CD8-positive, alpha-beta memory T cell (primary cell): ENCODE results near the gene MCF2L2. TPM values are rescaled to one million over a fixed set of nuclear protein-coding genes. Genes with fewer than 3 reads are reported as not detected.
A peak's percentile ranks its signal among the peaks of the same experiment; 100 is the strongest.

Experiments
- CTCF ChIA-PET: fragments of 350-600 bp; sonication (Branson Sonifier 250); formaldehyde crosslinking; loops from one replicate; lab custom pipeline; 2021; ENCODE audit warnings: antibody characterized with exemption; lab: Charles Lee
- POLR2A ChIA-PET: fragments of 350-600 bp; sonication (Branson Sonifier 250); formaldehyde crosslinking; loops from one replicate; lab custom pipeline; 2021; ENCODE audit warnings: antibody characterized with exemption; lab: Charles Lee
- DNase-seq, 5 donors: peaks; one replicate each; pipeline versions ENCODE4 v3.0.0 to v3.0.0-alpha.2; 2020 to 2022; ENCODE audit warnings: mixed read lengths in 1 of 5
- H3K27ac ChIP-seq: one replicate; pipeline ENCODE4 v1.7.0; 2013; ENCODE audit warnings: low read depth, mild to moderate bottlenecking, low read length, moderate library complexity
- H3K27me3 ChIP-seq: 2 replicates; pipeline ENCODE4 v1.7.0; 2013; ENCODE audit warnings: low read length, mild to moderate bottlenecking; ENCODE audit not compliant: insufficient read depth, poor library complexity, severe bottlenecking
- H3K36me3 ChIP-seq: 2 replicates; pipeline ENCODE4 v1.7.0; 2013; ENCODE audit warnings: mild to moderate bottlenecking, low read length, moderate library complexity; ENCODE audit not compliant: insufficient read depth
- H3K4me1 ChIP-seq: 2 replicates; pipeline ENCODE4 v1.7.0; 2013; ENCODE audit warnings: mild to moderate bottlenecking, low read length, moderate library complexity; ENCODE audit not compliant: insufficient read depth
- H3K4me3 ChIP-seq: 2 replicates; pipeline ENCODE4 v1.7.0; 2013; ENCODE audit warnings: mild to moderate bottlenecking, low read length
- H3K9me3 ChIP-seq: 2 replicates; pipeline ENCODE4 v1.7.0; 2013; ENCODE audit warnings: mild to moderate bottlenecking, low read length
- H3K27ac Mint-ChIP-seq, 8 donors: one replicate each; pipeline ENCODE4 v1.8.0; 2020 to 2021; ENCODE audit warnings: mixed read lengths in 8 of 8, mild to moderate bottlenecking in 6 of 8, inconsistent platforms in 3 of 8, moderate library complexity in 3 of 8
- H3K27me3 Mint-ChIP-seq, 2 donors: one replicate each; pipeline ENCODE4 v1.8.0; 2020 to 2021; ENCODE audit warnings: mixed read lengths in 2 of 2, mild to moderate bottlenecking in 1 of 2, moderate library complexity in 1 of 2
- H3K36me3 Mint-ChIP-seq, 3 donors: one replicate each; pipeline ENCODE4 v1.8.0; 2020 to 2021; ENCODE audit warnings: mixed read lengths in 3 of 3, inconsistent platforms in 1 of 3, mild to moderate bottlenecking in 1 of 3
- H3K4me1 Mint-ChIP-seq, 3 donors: one replicate each; pipeline ENCODE4 v1.8.0; 2020 to 2021; ENCODE audit warnings: mixed read lengths in 3 of 3, inconsistent platforms in 1 of 3, mild to moderate bottlenecking in 1 of 3
- H3K4me3 Mint-ChIP-seq, 7 donors: one replicate each; pipeline ENCODE4 v1.8.0; 2020 to 2021; ENCODE audit warnings: mixed read lengths in 7 of 7, mild to moderate bottlenecking in 6 of 7, moderate library complexity in 4 of 7, inconsistent platforms in 2 of 7
- H3K9me3 Mint-ChIP-seq, 5 donors: one replicate each; pipeline ENCODE4 v1.8.0; 2020 to 2022; ENCODE audit warnings: mixed read lengths in 5 of 5, mild to moderate bottlenecking in 3 of 5, moderate library complexity in 2 of 5, inconsistent platforms in 1 of 5
- polyA plus RNA-seq: library from polyadenylated mRNA; unstranded; fragments of 300-500 nt; fragmentation: Illumina TruSeq; gene quantifications from one replicate; pipeline ENCODE4 v1.2.3, GENCODE V29; 2021
- total RNA-seq, 2 experiments: library from RNA; stranded (reverse); gene quantifications; one replicate each; pipeline ENCODE4 v1.2.3, GENCODE V29; 2021

MCF2L2 gene
- total and polyA plus RNA-seq, 3 experiments from 2014 or later: 0.78 to 3.5 (median 2.8) TPM

GRCh38 chr3:183272791-183273190 is 155.6 kb downstream of the MCF2L2 start:
- H3K27me3 Mint-ChIP-seq: peaks cover 0 to 1% of the 10 kb centered on the region in 2 donors
- POLR2A ChIA-PET: no interaction called here
- no peak overlapping the region for H3K27ac Mint-ChIP-seq
- Histone ChIP-seq H3K4me1 (no peaks in the 10 kb centered on the region), H3K27me3 (no peaks in the 10 kb centered on the region), H3K9me3 (no peaks in the 10 kb centered on the region), H3K4me3 (no peak overlapping the region), H3K27ac (no peak overlapping the region), H3K36me3 (no peaks in the 10 kb centered on the region)
- CTCF ChIA-PET: no interaction called here
- no peaks in the 10 kb centered on the region for H3K4me1 Mint-ChIP-seq
- no peak for DNase-seq
- no peaks in the 10 kb centered on the region for H3K9me3 Mint-ChIP-seq
- no peak overlapping the region for H3K4me3 Mint-ChIP-seq
- H3K36me3 Mint-ChIP-seq: peaks cover 3 to 5% (median 4%) of the 10 kb centered on the region in 3 donors

GRCh38 chr3:183272142-183272541 is 156.3 kb downstream of the MCF2L2 start:
- POLR2A ChIA-PET: no interaction called here
- Mint-ChIP-seq H3K4me1 (no peaks in the 10 kb centered on the region), H3K27me3 (peaks cover 0 to 1% of the 10 kb centered on the region in 2 donors), H3K9me3 (no peaks in the 10 kb centered on the region), H3K27ac (no peak overlapping the region), H3K36me3 (peaks cover 3 to 5% (median 4%) of the 10 kb centered on the region in 3 donors), H3K4me3 (no peak overlapping the region)
- H3K4me3 ChIP-seq: no peak overlapping the region
- H3K27ac ChIP-seq: no peak overlapping the region
- no peaks in the 10 kb centered on the region for H3K9me3 ChIP-seq
- CTCF ChIA-PET: no interaction called here
- H3K27me3 ChIP-seq: no peaks in the 10 kb centered on the region
- H3K36me3 ChIP-seq: no peaks in the 10 kb centered on the region
- H3K4me1 ChIP-seq: no peaks in the 10 kb centered on the region
- DNase-seq: no peak

GRCh38 chr3:183270344-183270743 is 158.1 kb downstream of the MCF2L2 start:
- Histone ChIP-seq H3K4me3 (no peak overlapping the region), H3K27ac (no peak overlapping the region), H3K27me3 (no peaks in the 10 kb centered on the region), H3K4me1 (no peaks in the 10 kb centered on the region), H3K9me3 (no peaks in the 10 kb centered on the region), H3K36me3 (no peaks in the 10 kb centered on the region)
- DNase-seq: no peak
- no peaks in the 10 kb centered on the region for H3K9me3 Mint-ChIP-seq
- H3K27me3 Mint-ChIP-seq: peaks cover 0 to 1% of the 10 kb centered on the region in 2 donors
- CTCF ChIA-PET: no interaction called here
- H3K4me3 Mint-ChIP-seq: no peak overlapping the region
- no peak overlapping the region for H3K27ac Mint-ChIP-seq
- POLR2A ChIA-PET: no interaction called here
- H3K36me3 Mint-ChIP-seq: peaks cover 1 to 4% (median 4%) of the 10 kb centered on the region in 3 donors
- no peaks in the 10 kb centered on the region for H3K4me1 Mint-ChIP-seq

GRCh38 chr3:183269345-183269744 is 159.1 kb downstream of the MCF2L2 start:
- Histone ChIP-seq H3K4me3 (no peak overlapping the region), H3K36me3 (no peaks in the 10 kb centered on the region), H3K27ac (no peak overlapping the region), H3K4me1 (no peaks in the 10 kb centered on the region), H3K27me3 (no peaks in the 10 kb centered on the region), H3K9me3 (no peaks in the 10 kb centered on the region)
- no peak for DNase-seq
- Mint-ChIP-seq H3K27ac (peak overlapping the region in 1 of 8 donors; percentile 14), H3K4me3 (no peak overlapping the region), H3K27me3 (peaks cover 0 to 1% of the 10 kb centered on the region in 2 donors), H3K36me3 (peaks cover 0 to 4% (median 4%) of the 10 kb centered on the region in 3 donors), H3K4me1 (no peaks in the 10 kb centered on the region), H3K9me3 (no peaks in the 10 kb centered on the region)
- POLR2A ChIA-PET: no interaction called here
- CTCF ChIA-PET: no interaction called here

- CTCF ChIA-PET: no interaction called here
- Mint-ChIP-seq H3K4me3 (no peak overlapping the region), H3K4me1 (no peaks in the 10 kb centered on the region), H3K9me3 (no peaks in the 10 kb centered on the region), H3K27ac (no peak overlapping the region), H3K36me3 (peaks cover 0 to 4% (median 4%) of the 10 kb centered on the region in 3 donors), H3K27me3 (peaks cover 0 to 1% of the 10 kb centered on the region in 2 donors)
- Histone ChIP-seq H3K4me1 (no peaks in the 10 kb centered on the region), H3K27ac (no peak overlapping the region), H3K27me3 (no peaks in the 10 kb centered on the region), H3K9me3 (no peaks in the 10 kb centered on the region), H3K4me3 (no peak overlapping the region), H3K36me3 (no peaks in the 10 kb centered on the region)
- POLR2A ChIA-PET: no interaction called here
- no peak for DNase-seq
Measured at GRCh38 chr3:183268366-183268765, 160.1 kb downstream of the MCF2L2 start.

- ChIA-PET CTCF (no interaction called here), POLR2A (no interaction called here)
- peaks cover 0 to 4% (median 4%) of the 10 kb centered on the region in 3 donors for H3K36me3 Mint-ChIP-seq
Measured at GRCh38 chr3:183267140-183267539, 161.3 kb downstream of the MCF2L2 start.

GRCh38 chr3:183266454-183266853 is 162.0 kb downstream of the MCF2L2 start:
- Histone ChIP-seq H3K27ac (no peak overlapping the region), H3K4me3 (no peak overlapping the region), H3K36me3 (no peaks in the 10 kb centered on the region), H3K27me3 (no peaks in the 10 kb centered on the region), H3K4me1 (no peaks in the 10 kb centered on the region), H3K9me3 (no peaks in the 10 kb centered on the region)
- no peak for DNase-seq
- Mint-ChIP-seq H3K9me3 (no peaks in the 10 kb centered on the region), H3K27ac (no peak overlapping the region), H3K36me3 (peaks cover 0 to 4% (median 4%) of the 10 kb centered on the region in 3 donors), H3K4me3 (no peak overlapping the region), H3K4me1 (no peaks in the 10 kb centered on the region), H3K27me3 (peaks cover 0 to 1% of the 10 kb centered on the region in 2 donors)
- ChIA-PET CTCF (no interaction called here), POLR2A (no interaction called here)

More at GRCh38 chr3:183267140-183267539, 161.3 kb downstream of the MCF2L2 start:
- Histone ChIP-seq H3K27ac (no peak overlapping the region), H3K4me3 (no peak overlapping the region), H3K36me3 (no peaks in the 10 kb centered on the region), H3K27me3 (no peaks in the 10 kb centered on the region), H3K4me1 (no peaks in the 10 kb centered on the region), H3K9me3 (no peaks in the 10 kb centered on the region)
- Mint-ChIP-seq H3K27ac (peak overlapping the region in 1 of 8 donors; percentile 74), H3K27me3 (peaks cover 0 to 1% of the 10 kb centered on the region in 2 donors), H3K4me1 (no peaks in the 10 kb centered on the region), H3K4me3 (no peak overlapping the region), H3K9me3 (no peaks in the 10 kb centered on the region)
- DNase-seq: no peak

GRCh38 chr3:183265834-183266417 is 162.5 kb downstream of the MCF2L2 start:
- no peaks in the 10 kb centered on the region for H3K4me1 Mint-ChIP-seq
- H3K4me3 ChIP-seq: no peak overlapping the region
- ChIA-PET CTCF (no interaction called here), POLR2A (no interaction called here)
- peaks cover 0 to 1% of the 10 kb centered on the region in 2 donors for H3K27me3 Mint-ChIP-seq
- H3K4me1 ChIP-seq: no peaks in the 10 kb centered on the region
- H3K27ac ChIP-seq: no peak overlapping the region
- H3K27ac Mint-ChIP-seq: no peak overlapping the region
- H3K36me3 ChIP-seq: no peaks in the 10 kb centered on the region
- no peak overlapping the region for H3K4me3 Mint-ChIP-seq
- DNase-seq: no peak
- no peaks in the 10 kb centered on the region for H3K27me3 ChIP-seq
- no peaks in the 10 kb centered on the region for H3K9me3 Mint-ChIP-seq
- H3K36me3 Mint-ChIP-seq: peaks cover 0 to 4% (median 2%) of the 10 kb centered on the region in 3 donors
- H3K9me3 ChIP-seq: no peaks in the 10 kb centered on the region
